A673 (cell line): ENCODE results near the gene CTNNA3. TPM values are rescaled to one million over a fixed set of nuclear protein-coding genes. Genes with fewer than 3 reads are reported as not detected.

Experiments used
- BruUV-seq: library from RNA; stranded (reverse); fragments of 400-500 nt; replicated peaks from 2 replicates; lab custom pipeline; 2021; lab: Mats Ljungman, UMichigan
- CTCF ChIA-PET: fragments of 300-600 bp; sonication (Branson Sonifier 250); formaldehyde crosslinking; loops from one replicate; lab custom pipeline; 2022; ENCODE audit warnings: antibody characterized with exemption; lab: Charles Lee
- POLR2A ChIA-PET: fragments of 300-600 bp; sonication (Branson Sonifier 250); formaldehyde crosslinking; loops from one replicate; lab custom pipeline; 2022; ENCODE audit warnings: antibody characterized with exemption; ENCODE audit not compliant: low non-redundant PET; lab: Charles Lee
- DNase-seq: peaks from one replicate; pipeline ENCODE4 v3.0.0-alpha.2; 2015; ENCODE audit warnings: low spot score
- H3K27ac ChIP-seq: fragments of 200-600 bp; sonication (generic); 2 replicates; pipeline ENCODE4 v1.5.1; 2016; ENCODE audit warnings: mixed run types, low read depth, mild to moderate bottlenecking, mixed read lengths, antibody characterized with exemption, low read length; ENCODE audit not compliant: poor library complexity, severe bottlenecking
- H3K27me3 ChIP-seq: fragments of 200-600 bp; sonication (generic); replicated peaks from 2 replicates; pipeline ENCODE4 v1.6.1; 2017; ENCODE audit warnings: mixed run types, low read depth, mild to moderate bottlenecking, mixed read lengths, antibody characterized with exemption, low read length; ENCODE audit not compliant: insufficient read depth, poor library complexity
- H3K36me3 ChIP-seq: fragments of 200-600 bp; sonication (generic); 2 replicates; pipeline ENCODE4 v1.6.1; 2016; ENCODE audit warnings: mixed run types, mild to moderate bottlenecking, mixed read lengths, antibody characterized with exemption, low read length; ENCODE audit not compliant: insufficient read depth, poor library complexity, severe bottlenecking
- H3K4me1 ChIP-seq: fragments of 200-600 bp; sonication (generic); 2 replicates; pipeline ENCODE4 v1.6.1; 2017; ENCODE audit warnings: mixed run types, mild to moderate bottlenecking, mixed read lengths, antibody characterized with exemption, low read length; ENCODE audit not compliant: insufficient read depth, poor library complexity, severe bottlenecking
- H3K4me3 ChIP-seq: fragments of 200-600 bp; sonication (generic); 2 replicates; pipeline ENCODE4 v1.5.1; 2016; ENCODE audit warnings: low read depth, mixed run types, mild to moderate bottlenecking, mixed read lengths, low read length; ENCODE audit not compliant: poor library complexity, severe bottlenecking
- H3K9me3 ChIP-seq: fragments of 200-600 bp; sonication (generic); 2 replicates; pipeline ENCODE4 v1.6.1; 2016; ENCODE audit warnings: mixed run types, low read depth, mild to moderate bottlenecking, mixed read lengths, antibody characterized with exemption, low read length; ENCODE audit not compliant: poor library complexity, severe bottlenecking
- CTCF ChIP-seq: fragments of 300-800, 200-600 bp; sonication (generic); conservative IDR thresholded peaks from 2 replicates; pipeline ENCODE4 v1.5.1; 2017; ENCODE audit warnings: low read depth, mild to moderate bottlenecking, antibody characterized with exemption, low read length, moderate library complexity, mixed read lengths
- EZH2 ChIP-seq: fragments of 200-600 bp; sonication (generic); IDR thresholded peaks from 2 replicates; pipeline ENCODE4 v1.6.1; 2017; ENCODE audit warnings: borderline replicate concordance, low read depth, mild to moderate bottlenecking, mixed read lengths, antibody characterized with exemption, low read length; ENCODE audit not compliant: poor library complexity, severe bottlenecking
- intact Hi-C: fragments of 100-400 bp; cut with micrococcal nuclease; formaldehyde crosslinking; loops from one replicate; pipeline ENCODE4 v1.10.0; 2022; ENCODE audit not compliant: unreplicated experiment
- total RNA-seq: library from RNA; stranded (reverse); gene quantifications from 2 replicates; pipeline ENCODE4 v1.2.3, GENCODE V29; 2021

CTNNA3 gene
- total RNA-seq, 1 experiment from 2014 or later = not detected

DNA sequence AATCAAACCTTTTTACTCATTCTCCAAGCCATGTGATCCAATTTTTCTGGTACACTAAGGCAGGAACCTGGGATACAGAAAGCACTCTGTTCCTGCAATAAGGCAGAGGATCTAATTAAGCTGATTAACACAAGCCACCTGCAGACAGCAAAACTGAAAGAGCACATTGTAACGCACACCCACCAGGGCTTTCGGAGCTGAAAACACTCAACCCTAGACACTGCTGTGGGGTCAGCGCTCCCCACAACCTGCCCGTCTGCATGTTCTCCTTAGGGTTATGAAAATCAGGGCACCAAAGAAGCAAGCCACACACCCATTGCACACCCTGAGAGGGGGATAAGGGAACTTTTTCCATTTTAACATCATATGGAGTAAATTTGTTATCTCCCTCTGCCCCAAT is 1792.4 kb downstream of the CTNNA3 start:
- Histone ChIP-seq H3K4me1 (no peaks in the 10 kb centered on the region), H3K36me3 (no peaks in the 10 kb centered on the region), H3K4me3 (no peak overlapping the region), H3K27me3 (no peaks in the 10 kb centered on the region), H3K27ac (no peak overlapping the region), H3K9me3 (peaks cover 3% of the 10 kb centered on the region)
- ChIA-PET POLR2A (no interaction called here), CTCF (no interaction called here)
- intact Hi-C loops = no loop called here
- no TSS peak for BruUV-seq
- DNase-seq = no peak
- TF ChIP-seq EZH2 (no peak), CTCF (no peak)

GRCh38 chr10:65900271-65900670 is 1795.7 kb downstream of the CTNNA3 start:
- intact Hi-C loops = no loop called here
- POLR2A ChIA-PET = no interaction called here
- H3K9me3 ChIP-seq = no peaks in the 10 kb centered on the region
- H3K4me1 ChIP-seq = no peaks in the 10 kb centered on the region
- TF ChIP-seq EZH2 = no peak
- no peak for TF ChIP-seq CTCF
- no peaks in the 10 kb centered on the region for H3K36me3 ChIP-seq
- BruUV-seq = no TSS peak
- no peak overlapping the region for H3K4me3 ChIP-seq
- H3K27ac ChIP-seq = no peak overlapping the region
- DNase-seq = no peak
- CTCF ChIA-PET = no interaction called here
- H3K27me3 ChIP-seq = no peaks in the 10 kb centered on the region

DNA sequence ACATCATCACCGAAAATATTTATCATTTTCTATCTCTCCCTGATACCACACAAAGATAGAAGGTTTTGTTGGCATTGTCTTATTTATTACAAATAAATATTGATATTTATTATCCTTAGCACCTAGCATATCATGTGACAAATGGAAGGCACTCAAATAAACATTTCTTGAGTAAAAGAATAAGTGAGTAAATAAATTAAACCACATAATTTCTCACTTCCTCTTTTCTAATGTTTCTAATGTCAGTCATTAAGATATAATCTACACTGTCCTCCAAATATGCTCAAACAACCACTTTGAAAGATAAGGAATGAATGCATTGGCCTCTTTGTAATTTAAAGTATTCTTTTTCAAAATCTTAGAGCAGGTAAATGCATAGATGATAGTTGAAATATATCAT is 1797.9 kb downstream of the CTNNA3 start:
- ChIA-PET POLR2A (no interaction called here), CTCF (no interaction called here)
- Histone ChIP-seq H3K27me3 (no peaks in the 10 kb centered on the region), H3K9me3 (no peaks in the 10 kb centered on the region), H3K36me3 (no peaks in the 10 kb centered on the region), H3K4me3 (no peak overlapping the region), H3K4me1 (no peaks in the 10 kb centered on the region), H3K27ac (no peak overlapping the region)
- intact Hi-C loops = no loop called here
- BruUV-seq = no TSS peak
- no peak for DNase-seq
- TF ChIP-seq EZH2 = no peak
- no peak for TF ChIP-seq CTCF
